ENCODE measurements around the gene ZNF598. TPM values are rescaled to one million over a fixed set of nuclear protein-coding genes. Genes with fewer than 3 reads are reported as not detected.

Gene ZNF598
- total and polyA plus RNA-seq, 2 of the 13 experiments (the other 11 are each of a cell fraction or from before 2014, with no cell fraction given), result 13.5 to 14.2 TPM

- DNase-seq (ENCODE audit: low spot score) (peak; percentile 53), ATAC-seq (peak; percentile 63), FAIRE-seq (no peak)
- CTCF ChIA-PET (ENCODE audit: low intra/inter-chr PET ratio, low total read pairs), result no interaction called here
- H3K9me3 ChIP-seq (ENCODE audit: low read length), result no peaks in the 10 kb centered on the region
- no peak overlapping the region for H2AFZ ChIP-seq (ENCODE audit: low read length)
- no peaks in the 10 kb centered on the region for H3K79me2 ChIP-seq (ENCODE audit: insufficient read depth, low read length)
- POLR2A ChIA-PET, result interaction anchor here (0.8 to 4.6 kb wide), 7 partner anchors 9 to 122 kb away, joined by 3 to 59 read pairs (median 4); partner anchors contain the start of genes NTHL1, TRAF7 and TSC2
- intact Hi-C loops (cut with micrococcal nuclease; ENCODE audit: unreplicated experiment) (no loop called here), in situ Hi-C loops (cut with HindIII; ENCODE audit: extremely low pct_ligation_motif_present, low pct_unique_long_range_greater_than_20kb) (no loop called here)
- H4K20me1 ChIP-seq (ENCODE audit: insufficient read depth, low read length), result 0 out of 2 replicates have a peak, but pooled peaks cover 2% of the 10 kb centered on the region
- BruUV-seq (replicated peaks), result no TSS peak
- peak overlapping the region; percentile 24 to 69 (median 46); a peak in 5 of 6 replicates for H3K4me3 ChIP-seq (replicated peaks in 1 of 3; ENCODE audit: insufficient read depth in 1 of 3, low read depth in 2 of 3, low read length in 3 of 3)
- WGBS (ENCODE audit: low lambda C conversion rate), result 22% methylated on average over 5 of the region's 37 CpGs
- peaks cover 83% of the 10 kb centered on the region for H3K4me1 ChIP-seq (ENCODE audit: insufficient read depth, low read length)
- no peaks in the 10 kb centered on the region for H3K27me3 ChIP-seq (ENCODE audit: control insufficient read depth in 1 of 2, insufficient read depth in 2 of 2, low read length in 2 of 2)
- peaks cover 3 to 6% of the 10 kb centered on the region in 2 experiments; a peak in 4 of 5 replicates for H3K36me3 ChIP-seq (replicated peaks in 1 of 2; ENCODE audit: control insufficient read depth in 1 of 2, insufficient read depth in 2 of 2, low read length in 2 of 2)
- H3K9ac ChIP-seq (ENCODE audit: insufficient read depth, low read depth, low read length), result peak overlapping the region; percentile 75
- H3K4me2 ChIP-seq (ENCODE audit: low read depth, low read length), result peak overlapping the region; percentile 93
- peak overlapping the region; percentile 89 for H3K27ac ChIP-seq (ENCODE audit: extremely low read length, insufficient read depth, low read length)
- no peak for TF ChIP-seq THAP8 (CRISPR knock-in tag; IDR thresholded peaks at IDR 0.05; ENCODE audit: borderline replicate concordance)
- TF ChIP-seq, protein P1, sequence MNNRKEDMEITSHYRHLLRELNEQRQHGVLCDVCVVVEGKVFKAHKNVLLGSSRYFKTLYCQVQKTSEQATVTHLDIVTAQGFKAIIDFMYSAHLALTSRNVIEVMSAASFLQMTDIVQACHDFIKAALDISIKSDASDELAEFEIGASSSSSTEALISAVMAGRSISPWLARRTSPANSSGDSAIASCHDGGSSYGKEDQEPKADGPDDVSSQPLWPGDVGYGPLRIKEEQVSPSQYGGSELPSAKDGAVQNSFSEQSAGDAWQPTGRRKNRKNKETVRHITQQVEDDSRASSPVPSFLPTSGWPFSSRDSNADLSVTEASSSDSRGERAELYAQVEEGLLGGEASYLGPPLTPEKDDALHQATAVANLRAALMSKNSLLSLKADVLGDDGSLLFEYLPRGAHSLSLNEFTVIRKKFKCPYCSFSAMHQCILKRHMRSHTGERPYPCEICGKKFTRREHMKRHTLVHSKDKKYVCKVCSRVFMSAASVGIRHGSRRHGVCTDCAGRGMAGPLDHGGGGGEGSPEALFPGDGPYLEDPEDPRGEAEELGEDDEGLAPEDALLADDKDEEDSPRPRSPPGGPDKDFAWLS (CRISPR knock-in tag; IDR thresholded peaks at IDR 0.05; ENCODE audit: borderline replicate concordance), result no peak
- TF ChIP-seq, protein P2, sequence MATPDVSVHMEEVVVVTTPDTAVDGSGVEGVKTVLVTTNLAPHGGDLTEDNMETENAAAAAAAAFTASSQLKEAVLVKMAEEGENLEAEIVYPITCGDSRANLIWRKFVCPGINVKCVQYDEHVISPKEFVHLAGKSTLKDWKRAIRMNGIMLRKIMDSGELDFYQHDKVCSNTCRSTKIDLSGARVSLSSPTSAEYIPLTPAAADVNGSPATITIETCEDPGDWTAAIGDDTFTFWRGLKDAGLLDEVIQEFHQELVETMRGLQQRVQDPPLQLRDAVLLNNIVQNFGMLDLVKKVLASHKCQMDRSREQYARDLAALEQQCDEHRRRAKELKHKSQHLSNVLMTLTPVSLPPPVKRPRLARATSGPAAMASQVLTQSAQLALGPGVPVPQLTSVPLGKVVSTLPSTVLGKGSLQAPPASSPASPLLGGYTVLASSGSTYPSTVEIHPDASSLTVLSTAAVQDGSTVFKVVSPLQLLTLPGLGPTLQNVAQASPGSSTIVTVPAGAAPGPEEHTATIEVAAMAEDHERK (CRISPR knock-in tag; IDR thresholded peaks at IDR 0.05; ENCODE audit: low read depth), result no peak
- TF ChIP-seq ZNF496 (CRISPR knock-in tag; IDR thresholded peaks at IDR 0.05; ENCODE audit: insufficient replicate concordance), result no peak
- no peak for TF ChIP-seq ZEB1 (IDR thresholded peaks at IDR 0.05; ENCODE audit: insufficient replicate concordance, low read depth)
- TF ChIP-seq ZNF501 (CRISPR knock-in tag; IDR thresholded peaks at IDR 0.05), result peak; percentile 31; the same call in 1 of the 2 replicates
- TF ChIP-seq HNRNPL (IDR thresholded peaks at IDR 0.05; ENCODE audit: low read depth, low read length), result peak; percentile 94
- TF ChIP-seq, protein P3, sequence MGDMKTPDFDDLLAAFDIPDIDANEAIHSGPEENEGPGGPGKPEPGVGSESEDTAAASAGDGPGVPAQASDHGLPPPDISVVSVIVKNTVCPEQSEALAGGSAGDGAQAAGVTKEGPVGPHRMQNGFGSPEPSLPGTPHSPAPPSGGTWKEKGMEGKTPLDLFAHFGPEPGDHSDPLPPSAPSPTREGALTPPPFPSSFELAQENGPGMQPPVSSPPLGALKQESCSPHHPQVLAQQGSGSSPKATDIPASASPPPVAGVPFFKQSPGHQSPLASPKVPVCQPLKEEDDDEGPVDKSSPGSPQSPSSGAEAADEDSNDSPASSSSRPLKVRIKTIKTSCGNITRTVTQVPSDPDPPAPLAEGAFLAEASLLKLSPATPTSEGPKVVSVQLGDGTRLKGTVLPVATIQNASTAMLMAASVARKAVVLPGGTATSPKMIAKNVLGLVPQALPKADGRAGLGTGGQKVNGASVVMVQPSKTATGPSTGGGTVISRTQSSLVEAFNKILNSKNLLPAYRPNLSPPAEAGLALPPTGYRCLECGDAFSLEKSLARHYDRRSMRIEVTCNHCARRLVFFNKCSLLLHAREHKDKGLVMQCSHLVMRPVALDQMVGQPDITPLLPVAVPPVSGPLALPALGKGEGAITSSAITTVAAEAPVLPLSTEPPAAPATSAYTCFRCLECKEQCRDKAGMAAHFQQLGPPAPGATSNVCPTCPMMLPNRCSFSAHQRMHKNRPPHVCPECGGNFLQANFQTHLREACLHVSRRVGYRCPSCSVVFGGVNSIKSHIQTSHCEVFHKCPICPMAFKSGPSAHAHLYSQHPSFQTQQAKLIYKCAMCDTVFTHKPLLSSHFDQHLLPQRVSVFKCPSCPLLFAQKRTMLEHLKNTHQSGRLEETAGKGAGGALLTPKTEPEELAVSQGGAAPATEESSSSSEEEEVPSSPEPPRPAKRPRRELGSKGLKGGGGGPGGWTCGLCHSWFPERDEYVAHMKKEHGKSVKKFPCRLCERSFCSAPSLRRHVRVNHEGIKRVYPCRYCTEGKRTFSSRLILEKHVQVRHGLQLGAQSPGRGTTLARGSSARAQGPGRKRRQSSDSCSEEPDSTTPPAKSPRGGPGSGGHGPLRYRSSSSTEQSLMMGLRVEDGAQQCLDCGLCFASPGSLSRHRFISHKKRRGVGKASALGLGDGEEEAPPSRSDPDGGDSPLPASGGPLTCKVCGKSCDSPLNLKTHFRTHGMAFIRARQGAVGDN (CRISPR knock-in tag; IDR thresholded peaks at IDR 0.05), result peak; percentile 91
- no peak for TF ChIP-seq SIX4 (CRISPR knock-in tag; IDR thresholded peaks at IDR 0.05)
- peak; percentile 54 for TF ChIP-seq ZFX (CRISPR knock-in tag; IDR thresholded peaks at IDR 0.05; ENCODE audit: low read depth)
- no peak for TF ChIP-seq ZNF101 (CRISPR knock-in tag; IDR thresholded peaks at IDR 0.05; ENCODE audit: borderline replicate concordance, low read depth)
- no peak for TF ChIP-seq ZNF121 (CRISPR knock-in tag; IDR thresholded peaks at IDR 0.05)
- no peak for TF ChIP-seq ZNF576 (CRISPR knock-in tag; IDR thresholded peaks at IDR 0.05)
Measured at GRCh38 chr16:2033057-2033908, 23.7 kb upstream of the ZNF598 start.

Measured in HepG2 (cell line).